DOHH2 (cell line): Measurements from ENCODE around the gene LSM7.
"Not testable (repeated sequence)": the region's sequence is repeated elsewhere in the genome, so short reads cannot be mapped to it uniquely, and the experiment has no call there.

Experiments used
- H3F3A ChIP-seq: fragments of 200-600 bp; sonication (generic), shearing (Covaris generic); 2 replicates; pipeline ENCODE4 v1.6.0; 2016; ENCODE audit warnings: antibody characterized with exemption, mild to moderate bottlenecking; ENCODE audit not compliant: control insufficient read depth, insufficient read depth
- H3K27ac ChIP-seq: fragments of 200-600 bp; sonication (generic); 2 replicates; pipeline ENCODE4 v1.5.1; 2014; ENCODE audit warnings: low read depth, mild to moderate bottlenecking, low read length, moderate library complexity
- H3K27me3 ChIP-seq: fragments of 200-600 bp; sonication (generic); 2 replicates; pipeline ENCODE4 v1.6.1; 2014; ENCODE audit warnings: mild to moderate bottlenecking, low read length, mixed read lengths; ENCODE audit not compliant: control insufficient read depth
- H3K36me3 ChIP-seq: fragments of 200-600 bp; sonication (generic); 2 replicates; pipeline ENCODE4 v1.6.1; 2014; ENCODE audit warnings: mild to moderate bottlenecking, low read length, moderate library complexity, mixed read lengths; ENCODE audit not compliant: control insufficient read depth
- H3K4me1 ChIP-seq: fragments of 200-600 bp; sonication (generic); 2 replicates; pipeline ENCODE4 v1.6.1; 2014; ENCODE audit warnings: mild to moderate bottlenecking, low read length, mixed read lengths; ENCODE audit not compliant: control insufficient read depth
- H3K4me2 ChIP-seq: fragments of 200-600 bp; sonication (generic); 2 replicates; pipeline ENCODE4 v1.6.0; 2014; ENCODE audit warnings: mild to moderate bottlenecking, low read length, moderate library complexity
- H3K4me3 ChIP-seq: fragments of 200-600 bp; sonication (generic); 2 replicates; pipeline ENCODE4 v1.5.1; 2014; ENCODE audit warnings: mild to moderate bottlenecking, low read length, mixed read lengths
- H3K79me2 ChIP-seq: fragments of 200-600 bp; sonication (generic); 2 replicates; pipeline ENCODE4 v1.6.1; 2014; ENCODE audit warnings: mild to moderate bottlenecking, low read length, mixed read lengths; ENCODE audit not compliant: control insufficient read depth
- H3K9me2 ChIP-seq: fragments of 200-600 bp; sonication (generic); replicated peaks from 2 replicates; pipeline ENCODE4 v1.6.1; 2014; ENCODE audit warnings: mild to moderate bottlenecking, low read length, mixed read lengths; ENCODE audit not compliant: control insufficient read depth
- H3K9me3 ChIP-seq: fragments of 200-600 bp; sonication (generic); 2 replicates; pipeline ENCODE4 v1.6.1; 2014; ENCODE audit warnings: antibody characterized with exemption, low read length, mixed read lengths; ENCODE audit not compliant: control insufficient read depth, insufficient read depth
- H4K20me1 ChIP-seq: fragments of 200-600 bp; sonication (generic); 2 replicates; pipeline ENCODE4 v1.6.0; 2014; ENCODE audit warnings: low read depth, mild to moderate bottlenecking, antibody characterized with exemption, low read length, moderate library complexity; ENCODE audit not compliant: control insufficient read depth, insufficient read depth
- EZH2phosphoT487 ChIP-seq: fragments of 200-600 bp; sonication (generic); IDR thresholded peaks from 2 replicates; pipeline ENCODE4 v1.6.1; 2017; ENCODE audit warnings: borderline replicate concordance, mild to moderate bottlenecking, antibody characterized with exemption, low read length, moderate library complexity, mixed read lengths
- TF ChIP-seq, protein P1 (sequence below): fragments of 200-600 bp; sonication (generic); IDR thresholded peaks from one replicate; pipeline ENCODE4 v1.5.1; 2014; ENCODE audit warnings: antibody characterized with exemption, mild to moderate bottlenecking, low read depth, low read length; ENCODE audit not compliant: poor library complexity, severe bottlenecking

The LSM7 gene

DNA sequence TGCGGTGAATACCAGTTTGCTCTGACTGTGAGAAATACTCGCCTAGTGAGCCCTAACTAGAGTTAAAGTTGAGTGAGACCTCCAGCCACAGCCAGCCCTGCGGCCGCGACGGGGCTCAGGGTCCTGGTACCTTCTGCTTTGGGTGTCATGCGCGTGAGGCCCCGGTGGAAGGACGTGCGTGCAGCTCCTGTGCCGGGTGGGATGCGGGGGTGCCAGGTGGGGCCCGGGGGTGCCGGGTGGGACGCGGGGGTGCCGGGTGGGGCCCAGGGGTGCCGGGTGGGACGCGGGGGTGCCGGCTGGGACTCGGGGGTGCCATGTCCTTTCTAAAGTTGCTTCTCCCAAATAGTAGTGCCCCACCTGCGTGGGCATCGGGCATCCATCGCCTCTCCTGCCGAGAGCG lies 23.2 kb upstream of the LSM7 start:
- no peak overlapping the region for H3K27ac ChIP-seq
- H3K9me2 ChIP-seq: no peaks in the 10 kb centered on the region
- H3K27me3 ChIP-seq: no peaks in the 10 kb centered on the region
- peaks cover 13% of the 10 kb centered on the region; the same call in 1 of the 2 replicates for H3K36me3 ChIP-seq
- no peaks in the 10 kb centered on the region for H4K20me1 ChIP-seq
- H3K4me3 ChIP-seq: no peak overlapping the region
- H3K4me2 ChIP-seq: no peak overlapping the region
- H3K79me2 ChIP-seq: no peaks in the 10 kb centered on the region
- no peaks in the 10 kb centered on the region for H3K4me1 ChIP-seq
- H3K9me3 ChIP-seq: no peaks in the 10 kb centered on the region
- H3F3A ChIP-seq: no peaks in the 10 kb centered on the region
- TF ChIP-seq EZH2phosphoT487: no peak
- TF ChIP-seq, protein P1, sequence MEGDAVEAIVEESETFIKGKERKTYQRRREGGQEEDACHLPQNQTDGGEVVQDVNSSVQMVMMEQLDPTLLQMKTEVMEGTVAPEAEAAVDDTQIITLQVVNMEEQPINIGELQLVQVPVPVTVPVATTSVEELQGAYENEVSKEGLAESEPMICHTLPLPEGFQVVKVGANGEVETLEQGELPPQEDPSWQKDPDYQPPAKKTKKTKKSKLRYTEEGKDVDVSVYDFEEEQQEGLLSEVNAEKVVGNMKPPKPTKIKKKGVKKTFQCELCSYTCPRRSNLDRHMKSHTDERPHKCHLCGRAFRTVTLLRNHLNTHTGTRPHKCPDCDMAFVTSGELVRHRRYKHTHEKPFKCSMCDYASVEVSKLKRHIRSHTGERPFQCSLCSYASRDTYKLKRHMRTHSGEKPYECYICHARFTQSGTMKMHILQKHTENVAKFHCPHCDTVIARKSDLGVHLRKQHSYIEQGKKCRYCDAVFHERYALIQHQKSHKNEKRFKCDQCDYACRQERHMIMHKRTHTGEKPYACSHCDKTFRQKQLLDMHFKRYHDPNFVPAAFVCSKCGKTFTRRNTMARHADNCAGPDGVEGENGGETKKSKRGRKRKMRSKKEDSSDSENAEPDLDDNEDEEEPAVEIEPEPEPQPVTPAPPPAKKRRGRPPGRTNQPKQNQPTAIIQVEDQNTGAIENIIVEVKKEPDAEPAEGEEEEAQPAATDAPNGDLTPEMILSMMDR: no peak

DNA sequence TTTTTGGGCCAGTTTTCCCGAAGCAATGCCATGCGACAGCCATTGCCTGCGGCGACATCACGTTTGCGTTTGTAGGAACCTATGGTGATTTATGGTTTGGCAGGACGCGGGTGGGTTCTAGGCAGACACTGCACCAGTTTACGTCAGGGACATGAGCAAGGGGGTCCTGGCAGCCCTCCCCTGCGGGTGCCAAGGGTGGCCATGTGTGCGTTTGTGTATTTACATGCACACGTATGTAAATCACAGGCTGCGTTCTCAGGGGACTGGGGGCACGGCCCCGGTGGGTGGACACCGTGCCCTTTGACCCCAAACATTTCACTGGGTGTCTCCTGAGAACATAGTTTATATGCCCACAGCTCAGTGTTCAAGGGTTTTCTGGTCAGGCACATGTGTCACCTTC lies 22.3 kb upstream of the LSM7 start:
- TF ChIP-seq, protein P1: no peak
- TF ChIP-seq EZH2phosphoT487: no peak
- Histone ChIP-seq H3K36me3 (peaks cover 13% of the 10 kb centered on the region; the same call in 1 of the 2 replicates), H3K27ac (no peak overlapping the region), H3F3A (no peaks in the 10 kb centered on the region), H3K4me1 (no peaks in the 10 kb centered on the region), H3K4me2 (no peak overlapping the region), H3K27me3 (no peaks in the 10 kb centered on the region), H4K20me1 (no peaks in the 10 kb centered on the region), H3K9me3 (no peaks in the 10 kb centered on the region), H3K9me2 (no peaks in the 10 kb centered on the region), H3K79me2 (no peaks in the 10 kb centered on the region), H3K4me3 (no peak overlapping the region)

DNA sequence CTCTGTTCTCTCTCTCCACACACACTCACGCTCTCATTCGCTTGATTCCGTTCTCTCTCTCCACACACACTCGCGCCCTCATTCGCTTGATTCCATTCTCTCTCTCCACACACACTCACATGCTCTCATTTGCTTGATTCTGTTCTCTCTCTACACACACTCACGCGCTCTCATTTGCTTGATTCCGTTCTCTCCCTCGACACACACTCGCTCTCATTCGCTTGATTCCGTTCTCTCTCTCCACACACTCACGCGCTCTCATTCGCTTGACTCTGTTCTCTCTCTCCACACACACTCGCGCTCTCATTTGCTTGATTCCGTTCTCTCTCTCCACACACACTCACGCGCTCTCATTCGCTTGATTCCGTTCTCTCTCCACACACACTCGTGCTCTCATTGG lies 21.4 kb upstream of the LSM7 start:
- not testable (repeated sequence) for H3K9me3 ChIP-seq, H3K79me2 ChIP-seq, H3K4me2 ChIP-seq, H3K4me3 ChIP-seq, H3K27ac ChIP-seq, H4K20me1 ChIP-seq, H3K27me3 ChIP-seq, H3K9me2 ChIP-seq, H3F3A ChIP-seq, H3K4me1 ChIP-seq
- peaks cover 16% of the 10 kb centered on the region; the same call in 1 of the 2 replicates for H3K36me3 ChIP-seq

DNA sequence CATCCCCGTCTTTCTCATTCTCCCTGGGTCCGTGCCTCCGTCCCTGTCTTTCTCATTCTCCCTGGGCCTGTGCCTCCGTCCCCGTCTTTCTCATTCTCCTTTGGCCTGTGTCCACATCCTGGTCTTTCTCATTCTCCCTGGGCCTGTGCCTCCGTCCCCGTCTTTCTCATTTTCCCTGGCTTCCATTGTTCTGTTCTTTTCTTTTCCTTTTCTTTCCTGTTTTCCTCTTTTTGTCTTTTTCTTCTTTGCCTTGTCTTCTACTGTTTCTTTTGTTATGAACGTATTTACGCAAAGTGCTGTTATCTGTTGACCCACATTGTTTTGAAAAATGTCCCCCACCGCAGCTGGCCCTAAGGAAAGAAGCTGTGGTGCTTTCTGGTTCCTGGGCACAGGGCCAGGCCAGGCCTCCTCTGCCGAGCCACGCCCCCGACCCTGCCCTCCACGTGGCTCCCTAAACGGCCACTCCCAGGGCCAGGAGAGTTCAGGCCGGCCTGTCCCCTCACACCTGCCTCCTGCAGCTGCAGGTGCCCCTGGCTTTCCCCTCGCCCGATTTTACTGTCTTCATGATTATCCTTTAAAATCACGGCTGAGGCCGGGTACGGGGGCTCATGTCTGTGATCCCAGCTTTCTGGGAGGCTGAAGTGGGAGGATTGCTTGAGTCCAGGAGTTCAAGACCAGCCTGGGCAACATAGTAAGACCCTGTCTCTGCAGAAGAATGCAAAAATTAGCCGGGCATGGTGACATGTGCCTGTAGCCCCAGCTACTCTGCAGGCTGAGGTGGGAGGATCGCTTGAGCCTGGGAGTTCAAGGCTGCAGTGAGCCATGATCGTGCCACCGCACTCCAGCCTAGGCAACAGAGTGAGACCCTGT lies 17.6 kb upstream of the LSM7 start:
- no peaks in the 10 kb centered on the region for H3K4me1 ChIP-seq
- no peaks in the 10 kb centered on the region for H4K20me1 ChIP-seq
- H3F3A ChIP-seq: no peaks in the 10 kb centered on the region
- H3K4me3 ChIP-seq: no peak overlapping the region
- no peaks in the 10 kb centered on the region for H3K9me2 ChIP-seq
- peaks cover 17% of the 10 kb centered on the region for H3K36me3 ChIP-seq
- no peak overlapping the region for H3K27ac ChIP-seq
- H3K79me2 ChIP-seq: no peaks in the 10 kb centered on the region
- H3K4me2 ChIP-seq: no peak overlapping the region
- no peaks in the 10 kb centered on the region for H3K9me3 ChIP-seq
- TF ChIP-seq, protein P1: no peak
- no peak for TF ChIP-seq EZH2phosphoT487
- H3K27me3 ChIP-seq: no peaks in the 10 kb centered on the region
